ENCODE data around the gene ARHGAP42. TPM values are rescaled to one million over a fixed set of nuclear protein-coding genes. Genes with fewer than 3 reads are reported as not detected.

The ARHGAP42 gene
- total and polyA plus RNA-seq, 2 of the 13 experiments (the other 11 are each of a cell fraction or from before 2014, with no cell fraction given), result 2.5 to 4.3 TPM

GRCh38 chr11:101022256-101022655 lies 335.2 kb downstream of the ARHGAP42 start (continued):
- TF ChIP-seq ZNF724P (CRISPR knock-in tag; IDR thresholded peaks at IDR 0.05; ENCODE audit: borderline replicate concordance) (no peak), ELF1 (CRISPR knock-in tag; IDR thresholded peaks at IDR 0.05) (no peak), HCFC1 (IDR thresholded peaks at IDR 0.05; ENCODE audit: low read depth, low read length) (no peak), ZNF546 (CRISPR knock-in tag; conservative IDR thresholded peaks at IDR 0.05) (no peak), ZNF563 (CRISPR knock-in tag; IDR thresholded peaks at IDR 0.05) (no peak), AGO1 (IDR thresholded peaks at IDR 0.05; ENCODE audit: low read depth, low read length, poor library complexity, severe bottlenecking) (no peak), RBM39 (IDR thresholded peaks at IDR 0.05; ENCODE audit: low read depth, low read length, poor library complexity, severe bottlenecking) (no peak), EEA1 (CRISPR knock-in tag; IDR thresholded peaks at IDR 0.05; ENCODE audit: borderline replicate concordance) (no peak), GZF1 (CRISPR knock-in tag; IDR thresholded peaks at IDR 0.05) (no peak), ETV5 (CRISPR knock-in tag; IDR thresholded peaks at IDR 0.05; ENCODE audit: borderline replicate concordance) (no peak), ZNF326 (CRISPR knock-in tag; IDR thresholded peaks at IDR 0.05; ENCODE audit: borderline replicate concordance) (no peak)
- TF ChIP-seq, protein P1, sequence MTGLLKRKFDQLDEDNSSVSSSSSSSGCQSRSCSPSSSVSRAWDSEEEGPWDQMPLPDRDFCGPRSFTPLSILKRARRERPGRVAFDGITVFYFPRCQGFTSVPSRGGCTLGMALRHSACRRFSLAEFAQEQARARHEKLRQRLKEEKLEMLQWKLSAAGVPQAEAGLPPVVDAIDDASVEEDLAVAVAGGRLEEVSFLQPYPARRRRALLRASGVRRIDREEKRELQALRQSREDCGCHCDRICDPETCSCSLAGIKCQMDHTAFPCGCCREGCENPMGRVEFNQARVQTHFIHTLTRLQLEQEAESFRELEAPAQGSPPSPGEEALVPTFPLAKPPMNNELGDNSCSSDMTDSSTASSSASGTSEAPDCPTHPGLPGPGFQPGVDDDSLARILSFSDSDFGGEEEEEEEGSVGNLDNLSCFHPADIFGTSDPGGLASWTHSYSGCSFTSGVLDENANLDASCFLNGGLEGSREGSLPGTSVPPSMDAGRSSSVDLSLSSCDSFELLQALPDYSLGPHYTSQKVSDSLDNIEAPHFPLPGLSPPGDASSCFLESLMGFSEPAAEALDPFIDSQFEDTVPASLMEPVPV (CRISPR knock-in tag; IDR thresholded peaks at IDR 0.05), result no peak
- TF ChIP-seq, protein P2, sequence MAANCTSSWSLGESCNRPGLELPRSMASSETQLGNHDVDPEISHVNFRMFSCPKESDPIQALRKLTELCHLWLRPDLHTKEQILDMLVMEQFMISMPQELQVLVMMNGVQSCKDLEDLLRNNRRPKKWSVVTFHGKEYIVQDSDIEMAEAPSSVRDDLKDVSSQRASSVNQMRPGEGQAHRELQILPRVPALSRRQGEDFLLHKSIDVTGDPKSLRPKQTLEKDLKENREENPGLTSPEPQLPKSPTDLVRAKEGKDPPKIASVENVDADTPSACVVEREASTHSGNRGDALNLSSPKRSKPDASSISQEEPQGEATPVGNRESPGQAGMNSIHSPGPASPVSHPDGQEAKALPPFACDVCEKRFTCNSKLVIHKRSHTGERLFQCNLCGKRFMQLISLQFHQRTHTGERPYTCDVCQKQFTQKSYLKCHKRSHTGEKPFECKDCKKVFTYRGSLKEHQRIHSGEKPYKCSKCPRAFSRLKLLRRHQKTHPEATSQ (CRISPR knock-in tag; IDR thresholded peaks at IDR 0.05; ENCODE audit: borderline replicate concordance), result no peak

Measured in HepG2 (cell line).